GM12864 (cell line): ENCODE data around the gene CCHCR1.

Source experiments
- DNase-seq: peaks from one replicate; pipeline ENCODE4 v3.0.0-alpha.2; 2011; ENCODE audit warnings: low read depth
- H3K4me3 ChIP-seq: 2 replicates; pipeline ENCODE4 v1.5.1; 2011; ENCODE audit warnings: mild to moderate bottlenecking, low read depth, low read length, control low read depth
- TF ChIP-seq, protein P1 (sequence below): IDR thresholded peaks from 2 replicates; pipeline ENCODE4 v1.5.1; 2011; ENCODE audit warnings: low read depth, mild to moderate bottlenecking, moderate library complexity, low read length, control low read depth, inconsistent platforms; ENCODE audit errors: missing control alignments

Gene CCHCR1

GRCh38 chr6:31178143-31179041, 20.8 kb upstream of the CCHCR1 start:
- DNase-seq = no peak
- H3K4me3 ChIP-seq = no peak overlapping the region; the same call in 1 of the 2 replicates
- TF ChIP-seq, protein P1, sequence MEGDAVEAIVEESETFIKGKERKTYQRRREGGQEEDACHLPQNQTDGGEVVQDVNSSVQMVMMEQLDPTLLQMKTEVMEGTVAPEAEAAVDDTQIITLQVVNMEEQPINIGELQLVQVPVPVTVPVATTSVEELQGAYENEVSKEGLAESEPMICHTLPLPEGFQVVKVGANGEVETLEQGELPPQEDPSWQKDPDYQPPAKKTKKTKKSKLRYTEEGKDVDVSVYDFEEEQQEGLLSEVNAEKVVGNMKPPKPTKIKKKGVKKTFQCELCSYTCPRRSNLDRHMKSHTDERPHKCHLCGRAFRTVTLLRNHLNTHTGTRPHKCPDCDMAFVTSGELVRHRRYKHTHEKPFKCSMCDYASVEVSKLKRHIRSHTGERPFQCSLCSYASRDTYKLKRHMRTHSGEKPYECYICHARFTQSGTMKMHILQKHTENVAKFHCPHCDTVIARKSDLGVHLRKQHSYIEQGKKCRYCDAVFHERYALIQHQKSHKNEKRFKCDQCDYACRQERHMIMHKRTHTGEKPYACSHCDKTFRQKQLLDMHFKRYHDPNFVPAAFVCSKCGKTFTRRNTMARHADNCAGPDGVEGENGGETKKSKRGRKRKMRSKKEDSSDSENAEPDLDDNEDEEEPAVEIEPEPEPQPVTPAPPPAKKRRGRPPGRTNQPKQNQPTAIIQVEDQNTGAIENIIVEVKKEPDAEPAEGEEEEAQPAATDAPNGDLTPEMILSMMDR = no peak

- DNase-seq = no peak
- TF ChIP-seq, protein P1 = no peak
- no peak overlapping the region for H3K4me3 ChIP-seq
Observed at GRCh38 chr6:31175971-31176370, 18.4 kb upstream of the CCHCR1 start.

GRCh38 chr6:31174378-31174777, 16.8 kb upstream of the CCHCR1 start:
- TF ChIP-seq, protein P1 = no peak
- DNase-seq = no peak
- H3K4me3 ChIP-seq = no peak overlapping the region

- no peak overlapping the region for H3K4me3 ChIP-seq
- TF ChIP-seq, protein P1 = no peak
Observed at GRCh38 chr6:31173406-31173805, 15.8 kb upstream of the CCHCR1 start.

GRCh38 chr6:31172973-31173384, 15.4 kb upstream of the CCHCR1 start:
- no peak overlapping the region for H3K4me3 ChIP-seq
- no peak for DNase-seq
- TF ChIP-seq, protein P1 = no peak

More at GRCh38 chr6:31173406-31173805, 15.8 kb upstream of the CCHCR1 start:
- DNase-seq = no peak

DNA sequence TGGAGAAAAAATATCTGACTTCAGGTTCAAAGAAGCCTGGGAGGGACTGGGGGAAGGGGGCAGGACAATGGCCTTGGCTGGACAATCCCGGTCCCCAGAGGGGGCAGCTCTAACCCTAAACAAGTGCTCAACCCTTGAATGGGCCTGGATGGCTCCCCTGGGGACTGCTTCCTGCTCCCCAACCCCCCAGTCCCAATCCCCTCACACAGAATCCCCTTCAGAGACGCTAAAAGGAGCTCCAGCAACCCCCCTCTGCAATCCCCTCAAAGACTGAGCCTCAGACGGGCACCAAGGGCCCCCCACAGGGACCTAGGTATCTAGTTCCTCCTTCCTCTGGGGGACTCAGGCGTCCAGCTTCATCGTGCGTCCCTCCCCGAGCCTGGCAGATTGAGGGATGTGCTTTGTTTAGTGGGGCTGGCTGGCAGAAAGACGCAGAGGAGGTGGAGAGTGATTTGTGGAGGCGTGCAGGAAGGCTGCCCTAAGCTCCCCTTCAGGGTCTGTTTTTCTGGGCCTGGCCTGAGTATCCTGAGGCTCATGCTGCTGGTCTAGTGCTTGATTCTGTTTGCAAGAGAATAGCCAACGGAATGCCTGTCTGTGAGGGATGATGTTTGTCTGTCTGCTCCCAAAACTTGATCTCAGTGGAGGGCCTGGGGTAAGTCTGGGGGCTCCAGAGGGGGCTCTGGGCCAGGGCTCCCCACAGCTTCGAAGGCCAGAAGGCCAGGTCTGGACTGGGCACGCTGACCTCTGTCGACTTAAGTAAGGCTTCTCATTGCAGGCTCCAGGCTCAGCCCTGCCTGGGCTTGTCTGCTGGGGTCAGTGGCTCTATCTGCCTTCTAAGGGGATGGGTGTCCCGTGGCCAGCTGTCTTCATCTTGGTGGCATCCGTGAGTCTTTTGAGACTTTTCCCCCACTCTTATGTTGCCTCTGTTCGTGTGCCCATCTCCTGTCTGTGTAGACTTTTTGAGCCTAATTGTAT, 14.6 kb upstream of the CCHCR1 start:
- TF ChIP-seq, protein P1 = no peak
- DNase-seq = no peak

More for the DNA sequence above, 14.6 kb upstream of the CCHCR1 start:
- H3K4me3 ChIP-seq = no peak overlapping the region
